Neuronal stem cell (in vitro differentiated cells): ENCODE measurements around the gene MYO9B.

ENCODE experiments used
- DNase-seq: peaks from one replicate; pipeline ENCODE4 v3.0.0-alpha.2; 2013; ENCODE audit warnings: low spot score
- H2AFZ ChIP-seq: one replicate; pipeline ENCODE4 v1.6.1; 2013; ENCODE audit warnings: mild to moderate bottlenecking, low read length, inconsistent platforms
- H2AK5ac ChIP-seq: 2 replicates; pipeline ENCODE4 v1.6.1; 2013; ENCODE audit warnings: low read depth, mild to moderate bottlenecking, inconsistent platforms, low read length, moderate library complexity, mixed read lengths
- H2BK120ac ChIP-seq: 2 replicates; pipeline ENCODE4 v1.6.1; 2013; ENCODE audit warnings: low read depth, mild to moderate bottlenecking, inconsistent platforms, low read length, moderate library complexity, mixed read lengths
- H2BK12ac ChIP-seq: one replicate; pipeline ENCODE4 v1.6.1; 2013; ENCODE audit warnings: low read length, inconsistent platforms
- H2BK15ac ChIP-seq: 2 replicates; pipeline ENCODE4 v1.6.1; 2013; ENCODE audit warnings: mild to moderate bottlenecking, low read length, inconsistent platforms, mixed read lengths
- H2BK5ac ChIP-seq: one replicate; pipeline ENCODE4 v1.6.1; 2013; ENCODE audit warnings: inconsistent platforms, mild to moderate bottlenecking, low read length, moderate library complexity
- H3K14ac ChIP-seq: one replicate; pipeline ENCODE4 v1.6.1; 2013; ENCODE audit warnings: low read length, inconsistent platforms
- H3K18ac ChIP-seq: 2 replicates; pipeline ENCODE4 v1.6.1; 2013; ENCODE audit warnings: low read length, inconsistent platforms
- H3K23ac ChIP-seq: 2 replicates; pipeline ENCODE4 v1.6.1; 2013; ENCODE audit warnings: low read depth, mild to moderate bottlenecking, mixed read lengths, low read length, inconsistent platforms; ENCODE audit not compliant: poor library complexity
- H3K27ac ChIP-seq: replicated peaks from 3 replicates; pipeline ENCODE4 v1.5.1; 2013; ENCODE audit warnings: low read length, inconsistent platforms
- H3K27me3 ChIP-seq, 3 experiments: 2 replicates each; pipeline ENCODE4 v1.6.1; 2013; ENCODE audit warnings: low read length in 3 of 3, mild to moderate bottlenecking in 2 of 3, inconsistent platforms in 1 of 3, low read depth in 1 of 3, mixed read lengths in 1 of 3, moderate library complexity in 1 of 3; ENCODE audit not compliant: control insufficient read depth in 3 of 3, insufficient read depth in 3 of 3
- H3K36me3 ChIP-seq, 2 donors: replicated peaks in 1 of 2; 2 replicates each; pipeline ENCODE4 v1.6.1; 2013; ENCODE audit warnings: low read length in 2 of 2; ENCODE audit not compliant: control insufficient read depth in 2 of 2, insufficient read depth in 2 of 2
- H3K4ac ChIP-seq: 2 replicates; pipeline ENCODE4 v1.6.1; 2013; ENCODE audit warnings: inconsistent platforms, mild to moderate bottlenecking, low read length, moderate library complexity
- H3K4me1 ChIP-seq, 2 donors: 1 replicate in 1 of 2; 2 replicates in 1 of 2; pipeline ENCODE4 v1.6.1; 2013; ENCODE audit warnings: low read length in 2 of 2, low read depth in 1 of 2; ENCODE audit not compliant: control insufficient read depth in 2 of 2, insufficient read depth in 1 of 2
- H3K4me2 ChIP-seq: one replicate; pipeline ENCODE4 v1.6.1; 2013; ENCODE audit warnings: mild to moderate bottlenecking, low read length, inconsistent platforms; ENCODE audit not compliant: insufficient read depth, poor library complexity, severe bottlenecking
- H3K4me3 ChIP-seq, 2 donors: 2 replicates each; pipeline ENCODE4 v1.5.1; 2013; ENCODE audit warnings: low read length in 2 of 2, mild to moderate bottlenecking in 2 of 2, inconsistent platforms in 1 of 2, moderate library complexity in 1 of 2
- H3K79me1 ChIP-seq: one replicate; pipeline ENCODE4 v1.6.1; 2013; ENCODE audit warnings: low read depth, mild to moderate bottlenecking, inconsistent platforms, low read length, moderate library complexity
- H3K9ac ChIP-seq: one replicate; pipeline ENCODE4 v1.6.1; 2013; ENCODE audit warnings: mild to moderate bottlenecking, low read depth, low read length, inconsistent platforms; ENCODE audit not compliant: poor library complexity
- H3K9me3 ChIP-seq, 2 donors: replicated peaks in 1 of 2; 2 replicates each; pipeline versions ENCODE3 to v1.6.1; 2013; ENCODE audit warnings: low read length in 2 of 2, mild to moderate bottlenecking in 2 of 2, inconsistent platforms in 1 of 2, low read depth in 1 of 2, mixed read lengths in 1 of 2, moderate library complexity in 1 of 2; ENCODE audit not compliant: control insufficient read depth in 2 of 2, insufficient read depth in 1 of 2
- H4K8ac ChIP-seq: one replicate; pipeline ENCODE4 v1.6.1; 2013; ENCODE audit warnings: low read depth, mild to moderate bottlenecking, inconsistent platforms, low read length, moderate library complexity
- H4K91ac ChIP-seq: one replicate; pipeline ENCODE4 v1.6.1; 2013; ENCODE audit warnings: low read length, low read depth, mild to moderate bottlenecking, inconsistent platforms; ENCODE audit not compliant: poor library complexity
- WGBS, 2 donors: extraction: QIAGEN DNeasy Blood & Tissue Kit; methylation state at CpG; one replicate each; pipeline ENCODE4 v1.1.7; 2013; ENCODE audit warnings: missing lambda C conversion rate in 2 of 2, mixed read lengths in 1 of 2; ENCODE audit not compliant: insufficient read length in 2 of 2, insufficient replicate concordance in 1 of 2; ENCODE audit errors: extremely low coverage in 2 of 2; 5-methylcytosine and 5-hydroxymethylcytosine counted together

Gene MYO9B

DNA sequence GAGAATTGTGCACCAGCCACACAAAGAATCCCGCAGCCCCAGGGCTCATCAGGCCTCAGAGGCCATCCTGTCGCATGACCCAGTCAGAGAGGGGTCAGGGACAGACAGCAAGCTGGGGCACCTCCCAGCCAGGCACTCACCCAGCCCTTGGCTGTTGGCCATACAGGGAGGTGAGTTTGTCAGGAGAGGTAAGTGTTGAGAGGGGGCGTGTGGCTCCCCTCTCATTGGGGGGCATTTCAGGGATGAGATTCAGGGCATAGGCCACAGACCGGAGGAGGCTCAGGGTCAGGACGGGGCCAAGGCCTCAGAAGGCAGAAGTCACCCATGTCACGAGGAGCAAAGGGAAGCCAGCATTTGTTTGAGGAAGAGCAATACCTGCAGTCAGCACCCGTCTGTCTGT lies 37.1 kb downstream of the MYO9B start:
- H3K14ac ChIP-seq = no peak overlapping the region
- no peaks in the 10 kb centered on the region for H3K27me3 ChIP-seq
- H3K9ac ChIP-seq = no peak overlapping the region
- H2BK5ac ChIP-seq = no peak overlapping the region
- H3K4me1 ChIP-seq = peaks cover 0 to 6% of the 10 kb centered on the region in 2 donors
- no CpG with 5 or more reads among the region's 7 CpGs for WGBS, 2 donors
- H3K4me2 ChIP-seq = no peak overlapping the region
- no peak overlapping the region for H3K18ac ChIP-seq
- DNase-seq = no peak
- H2AFZ ChIP-seq = no peak overlapping the region
- H3K4ac ChIP-seq = no peak overlapping the region
- H4K8ac ChIP-seq = no peak overlapping the region
- H2BK15ac ChIP-seq = no peak overlapping the region
- no peak overlapping the region for H2BK12ac ChIP-seq
- peaks cover 9 to 75% of the 10 kb centered on the region in 2 donors for H3K36me3 ChIP-seq
- peaks cover 6% of the 10 kb centered on the region for H3K79me1 ChIP-seq
- no peaks in the 10 kb centered on the region for H3K9me3 ChIP-seq
- no peak overlapping the region for H3K4me3 ChIP-seq
- no peak overlapping the region for H3K23ac ChIP-seq
- H3K27ac ChIP-seq = no peak overlapping the region
- H2AK5ac ChIP-seq = no peak overlapping the region
- no peak overlapping the region for H2BK120ac ChIP-seq
- no peak overlapping the region for H4K91ac ChIP-seq

DNA sequence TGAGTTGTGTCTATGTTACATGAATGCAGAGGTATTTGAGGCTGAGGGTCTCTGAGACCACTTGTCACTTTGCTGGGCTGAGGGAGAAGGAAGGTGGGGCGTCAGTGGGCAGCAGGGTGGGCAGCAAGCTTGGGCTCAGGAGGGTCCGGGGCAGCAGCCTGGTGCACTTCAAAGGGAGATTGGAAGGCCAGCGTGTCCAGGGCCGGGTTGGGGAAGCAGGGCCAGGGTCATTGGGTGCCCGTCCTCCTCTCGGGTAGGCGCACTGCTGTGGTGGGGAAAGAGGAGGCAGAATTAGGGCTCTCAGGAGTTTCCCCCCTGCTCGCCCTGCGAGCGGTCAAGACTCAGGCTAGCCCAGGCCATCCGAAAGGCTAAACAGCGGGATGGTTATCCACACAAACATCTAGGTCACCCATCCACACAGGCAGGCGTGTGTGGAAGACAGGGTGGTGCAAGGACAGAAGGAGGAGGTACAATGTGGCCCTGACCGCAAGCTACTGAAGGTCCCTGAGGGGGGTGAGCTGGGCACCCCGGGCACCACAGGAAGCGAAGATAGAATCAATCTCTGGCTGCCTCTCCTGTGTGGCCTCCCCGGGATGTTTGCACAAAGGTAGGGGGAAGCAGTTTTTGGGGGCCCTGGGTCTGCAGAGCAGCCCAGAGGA lies 37.7 kb downstream of the MYO9B start:
- Histone ChIP-seq H4K91ac (no peak overlapping the region), H3K27ac (no peak overlapping the region), H3K9me3 (no peaks in the 10 kb centered on the region), H2BK120ac (no peak overlapping the region), H3K4me2 (no peak overlapping the region), H3K9ac (no peak overlapping the region), H3K18ac (no peak overlapping the region), H3K79me1 (peaks cover 2% of the 10 kb centered on the region), H2BK15ac (no peak overlapping the region), H3K27me3 (no peaks in the 10 kb centered on the region), H2BK12ac (no peak overlapping the region), H3K4ac (no peak overlapping the region), H2AK5ac (no peak overlapping the region), H2BK5ac (no peak overlapping the region), H3K14ac (no peak overlapping the region), H3K23ac (no peak overlapping the region), H3K4me1 (peaks cover 0 to 6% of the 10 kb centered on the region in 2 donors), H4K8ac (no peak overlapping the region), H2AFZ (no peak overlapping the region), H3K4me3 (no peak overlapping the region), H3K36me3 (peaks cover 9 to 69% of the 10 kb centered on the region in 2 donors)
- no CpG with 5 or more reads among the region's 17 CpGs for WGBS, 2 donors
- DNase-seq = no peak

- no peak overlapping the region for H3K23ac ChIP-seq
- no peak overlapping the region for H2BK5ac ChIP-seq
- H4K8ac ChIP-seq = no peak overlapping the region
- no peak overlapping the region for H2BK12ac ChIP-seq
- peaks cover 0 to 6% of the 10 kb centered on the region in 2 donors for H3K4me1 ChIP-seq
- no peak overlapping the region for H3K14ac ChIP-seq
- no peak overlapping the region for H3K27ac ChIP-seq
- no peaks in the 10 kb centered on the region for H3K27me3 ChIP-seq
- no peak overlapping the region for H3K9ac ChIP-seq
- H2AFZ ChIP-seq = no peak overlapping the region
- no peak for DNase-seq
- H3K4ac ChIP-seq = no peak overlapping the region
- no peak overlapping the region for H2BK15ac ChIP-seq
- H2BK120ac ChIP-seq = no peak overlapping the region
- no peak overlapping the region for H3K4me3 ChIP-seq
- WGBS, 2 donors = no CpG with 5 or more reads among the region's 12 CpGs
- H3K36me3 ChIP-seq = peaks cover 9 to 72% of the 10 kb centered on the region in 2 donors
- H3K9me3 ChIP-seq = no peaks in the 10 kb centered on the region
- H3K4me2 ChIP-seq = no peak overlapping the region
- H4K91ac ChIP-seq = no peak overlapping the region
- H3K79me1 ChIP-seq = peaks cover 2% of the 10 kb centered on the region
- no peak overlapping the region for H3K18ac ChIP-seq
- H2AK5ac ChIP-seq = no peak overlapping the region
Observed at GRCh38 chr19:17114414-17114831, 38.8 kb downstream of the MYO9B start.

DNA sequence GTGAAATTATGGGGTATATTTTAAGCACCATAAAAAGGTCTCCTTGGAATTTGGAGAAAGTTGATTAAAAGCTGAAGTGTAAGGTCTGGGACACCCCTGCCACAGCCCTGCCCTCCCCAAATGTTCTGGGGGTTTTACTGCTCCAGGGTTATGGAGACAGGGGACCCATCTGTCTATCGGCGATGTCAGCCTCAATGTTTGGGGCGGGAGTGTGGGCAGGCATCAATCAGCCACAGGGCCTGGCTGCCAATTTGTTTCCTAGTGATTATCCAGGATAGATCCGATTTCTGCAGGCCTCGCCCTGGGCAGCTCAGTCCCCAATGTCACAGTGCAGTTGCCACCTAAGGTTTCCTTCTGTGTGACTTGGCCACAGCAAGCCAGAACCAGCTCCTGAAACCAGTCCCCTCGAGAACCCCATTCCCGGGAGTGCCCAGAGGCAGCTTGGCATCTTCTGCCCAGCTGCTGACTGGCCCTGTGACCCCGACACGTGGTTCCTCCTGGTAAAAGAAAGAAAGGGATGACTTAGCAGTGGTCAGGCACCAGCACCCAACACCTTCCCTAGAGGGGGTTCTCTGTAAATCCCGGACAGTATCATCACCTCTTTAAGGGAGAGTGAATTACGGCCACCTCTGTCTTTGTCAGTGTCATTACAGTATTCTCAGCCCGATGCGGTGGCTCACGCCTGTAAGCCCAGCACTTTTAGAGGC lies 41.6 kb downstream of the MYO9B start:
- Histone ChIP-seq H2BK12ac (no peak overlapping the region), H3K18ac (no peak overlapping the region), H3K4ac (no peak overlapping the region), H3K4me3 (no peak overlapping the region), H2BK120ac (no peak overlapping the region), H3K9me3 (no peaks in the 10 kb centered on the region), H4K91ac (no peak overlapping the region), H3K14ac (no peak overlapping the region), H3K27ac (no peak overlapping the region), H2AK5ac (peak overlapping the region; percentile 60), H3K9ac (no peak overlapping the region), H3K79me1 (no peaks in the 10 kb centered on the region), H3K23ac (peak overlapping the region; percentile 18), H3K36me3 (peaks cover 0 to 60% of the 10 kb centered on the region in 2 donors), H3K4me1 (peaks cover 0 to 6% of the 10 kb centered on the region in 2 donors), H2BK15ac (no peak overlapping the region), H3K27me3 (no peaks in the 10 kb centered on the region), H2BK5ac (no peak overlapping the region), H4K8ac (peak overlapping the region; percentile 89), H2AFZ (no peak overlapping the region), H3K4me2 (no peak overlapping the region)
- WGBS, 2 donors = no CpG with 5 or more reads among the region's 14 CpGs
- no peak for DNase-seq
